Spleen (tissue), 11 donors: ENCODE results near the gene DOCK6. TPM values are rescaled to one million over a fixed set of nuclear protein-coding genes. Genes with fewer than 3 reads are reported as not detected.

Experiments
- DNase-seq: peaks from one replicate; pipeline ENCODE4 v3.0.0-alpha.2; 2020
- H3K27ac ChIP-seq, 8 donors: fragments of 200-600 bp; sonication (generic) in 7 of 8; 1 replicate in 4 of 8; 2 replicates in 4 of 8; pipeline versions ENCODE4 v1.5.0 to v1.8.0; 2016 to 2021; ENCODE audit warnings: inconsistent platforms in 4 of 8, mild to moderate bottlenecking in 4 of 8, moderate library complexity in 1 of 8
- H3K27me3 ChIP-seq, 7 donors: fragments of 200-600 bp; sonication (generic) in 6 of 7; replicated peaks in 1 of 7; 1 replicate in 4 of 7; 2 replicates in 3 of 7; pipeline versions ENCODE4 v1.5.0 to v1.8.0; 2016 to 2021; ENCODE audit warnings: inconsistent platforms in 3 of 7, mild to moderate bottlenecking in 1 of 7
- H3K36me3 ChIP-seq, 6 donors: fragments of 200-600 bp; sonication (generic) in 5 of 6; 1 replicate in 4 of 6; 2 replicates in 2 of 6; pipeline versions ENCODE4 v1.5.0 to v1.8.0; 2016 to 2021; ENCODE audit warnings: inconsistent platforms in 2 of 6
- H3K4me1 ChIP-seq, 6 donors: fragments of 200-600 bp; sonication (generic) in 5 of 6; 1 replicate in 3 of 6; 2 replicates in 3 of 6; pipeline versions ENCODE4 v1.5.0 to v1.8.0; 2016 to 2021; ENCODE audit warnings: inconsistent platforms in 3 of 6
- H3K4me3 ChIP-seq, 8 donors: fragments of 200-600 bp; sonication (generic) in 7 of 8; 1 replicate in 4 of 8; 2 replicates in 4 of 8; pipeline versions ENCODE4 v1.5.0 to v1.8.0; 2016 to 2021; ENCODE audit warnings: inconsistent platforms in 4 of 8, mild to moderate bottlenecking in 4 of 8, moderate library complexity in 2 of 8
- H3K9me3 ChIP-seq, 8 donors: fragments of 200-600 bp; sonication (generic) in 7 of 8; 1 replicate in 4 of 8; 2 replicates in 4 of 8; pipeline versions ENCODE4 v1.5.0 to v1.8.0; 2016 to 2021; ENCODE audit warnings: inconsistent platforms in 4 of 8
- CTCF ChIP-seq, 11 experiments: fragments of 200-600 bp in 7 of 11; fragments of 450-650 bp in 4 of 11; sonication (generic) in 4 of 11; IDR thresholded peaks in 8 of 11; conservative IDR thresholded peaks in 3 of 11; 1 replicate in 7 of 11; 2 replicates in 4 of 11; pipeline versions ENCODE4 v1.4.0 to v1.8.0; 2016 to 2021; ENCODE audit warnings: antibody characterized with exemption in 11 of 11, inconsistent platforms in 4 of 11, mild to moderate bottlenecking in 1 of 11
- POLR2A ChIP-seq, 3 donors: fragments of 450-650 bp; IDR thresholded peaks; one replicate each; pipeline ENCODE4 v1.5.1; 2017; ENCODE audit warnings: antibody characterized with exemption in 3 of 3, mild to moderate bottlenecking in 1 of 3
- POLR2AphosphoS5 ChIP-seq, 3 donors: sonication (generic); formaldehyde crosslinking; IDR thresholded peaks; one replicate each; pipeline ENCODE4 v1.5.1; 2017; ENCODE audit warnings: antibody characterized with exemption in 3 of 3
- WGBS, 5 donors: extraction: QIAGEN DNeasy Blood & Tissue Kit in 3 of 5; methylation state at CpG; one replicate each; pipeline versions ENCODE4 v1.1.5 to v1.1.7; 2013 to 2018; 5-methylcytosine and 5-hydroxymethylcytosine counted together
- intact Hi-C: fragments of 100-400 bp; cut with DNase I; formaldehyde crosslinking; loops from one replicate; pipeline ENCODE4 v1.15.0; 2023; ENCODE audit warnings: low total_unique reads
- polyA plus RNA-seq, 3 donors: library from polyadenylated mRNA; stranded (reverse); fragments of 200-250 nt; gene quantifications; one replicate each; pipeline ENCODE4 v1.2.1, GENCODE V29; 2013
- total RNA-seq, 7 donors: library from RNA; depleted of rRNA in 3 of 7; stranded (reverse); fragments of >200 nt in 3 of 7; fragmentation: NEBNext Ultra II Directional in 4 of 7; extraction: Animal tissue kit (Norgen Biotek cat#: 25700) in 4 of 7; gene quantifications; one replicate each; pipeline versions ENCODE4 v1.1.0 to v1.2.1, GENCODE V29; 2016 to 2021
- donor health status: healthy with polysubstance abuse.
- donor health status: DM: no; HTN: no; CAD: no; lungs with moderate emphysema.
- donor health status: DM: no; HTN: no; CAD: no.
- donor health status: Bipolar disorder and iron deficiency.
- donor health status: healthy.
- donor health status: DM: no; HTN: no; CAD: no.
- donor health status: DM: yes; HTN: yes; CAD: no.

DOCK6 gene
- total and polyA plus RNA-seq, 10 donors: 12.5 to 105 (median 47.7) TPM

GRCh38 chr19:11198769-11199424 lies 63.4 kb downstream of the DOCK6 start:
- peaks cover 12 to 60% (median 35%) of the 10 kb centered on the region in 6 donors for H3K4me1 ChIP-seq
- 68 to 83% (median 77%) methylated on average over 7 of the region's 7 CpGs for WGBS, 5 donors

GRCh38 chr19:11198175-11198534 lies 64.2 kb downstream of the DOCK6 start:
- peaks cover 0 to 28% (median 4%) of the 10 kb centered on the region in 7 donors for H3K27me3 ChIP-seq
- intact Hi-C loops: no loop called here

More at GRCh38 chr19:11198769-11199424, 63.4 kb downstream of the DOCK6 start:
- peaks cover 0 to 28% (median 4%) of the 10 kb centered on the region in 7 donors for H3K27me3 ChIP-seq
- no peaks in the 10 kb centered on the region for H3K9me3 ChIP-seq
- no peak for DNase-seq
- no peak overlapping the region for H3K4me3 ChIP-seq
- TF ChIP-seq CTCF (IDR thresholded peaks at IDR 0.05 in 8 of 11, conservative IDR thresholded peaks at IDR 0.05 in 3 of 11) (no peak), POLR2A (IDR thresholded peaks at IDR 0.05) (no peak), POLR2AphosphoS5 (IDR thresholded peaks at IDR 0.05) (no peak)
- intact Hi-C loops: no loop called here
- peak overlapping the region in 4 of 8 donors; percentile 9 to 85 (median 82) for H3K27ac ChIP-seq
- H3K36me3 ChIP-seq: peaks cover 0 to 38% (median 4%) of the 10 kb centered on the region in 6 donors

GRCh38 chr19:11197291-11198174 lies 64.8 kb downstream of the DOCK6 start, which contains the start of gene KANK2:
Gene KANK2 (minus strand): TSS chr19:11197545. CDS start chr19:11194511, 3,034 bp downstream.
- intact Hi-C loops: no loop called here
- no peaks in the 10 kb centered on the region for H3K9me3 ChIP-seq
- peaks cover 12 to 63% (median 34%) of the 10 kb centered on the region in 6 donors for H3K4me1 ChIP-seq
- peaks cover 0 to 50% (median 4%) of the 10 kb centered on the region in 6 donors for H3K36me3 ChIP-seq
- 0 to 4% (median 2%) methylated on average over 18 to 78 of the region's 78 CpGs for WGBS, 5 donors
- peak within 1 kb of the TSS; percentile 64 to 91 (median 70) for H3K4me3 ChIP-seq
- peak; percentile 53 to 79 (median 75) for TF ChIP-seq POLR2AphosphoS5 (IDR thresholded peaks at IDR 0.05)
- peak in 1 of 3 donors; percentile 5 for TF ChIP-seq POLR2A (IDR thresholded peaks at IDR 0.05)
- TF ChIP-seq CTCF (IDR thresholded peaks at IDR 0.05 in 8 of 11, conservative IDR thresholded peaks at IDR 0.05 in 3 of 11): peak in 4 of 11 experiments; percentile 2 to 31 (median 19)
- peak within 1 kb of the TSS in 7 of 8 donors; percentile 62 to 87 (median 82) for H3K27ac ChIP-seq
- DNase-seq: peak; percentile 92
- H3K27me3 ChIP-seq: peaks cover 0 to 28% (median 4%) of the 10 kb centered on the region in 7 donors

More at GRCh38 chr19:11198175-11198534, 64.2 kb downstream of the DOCK6 start:
- DNase-seq: no peak
- H3K4me1 ChIP-seq: peaks cover 12 to 60% (median 32%) of the 10 kb centered on the region in 6 donors
- H3K9me3 ChIP-seq: no peaks in the 10 kb centered on the region
- peaks cover 0 to 45% (median 4%) of the 10 kb centered on the region in 6 donors for H3K36me3 ChIP-seq
- TF ChIP-seq POLR2AphosphoS5 (IDR thresholded peaks at IDR 0.05) (no peak), POLR2A (IDR thresholded peaks at IDR 0.05) (no peak), CTCF (IDR thresholded peaks at IDR 0.05 in 8 of 11, conservative IDR thresholded peaks at IDR 0.05 in 3 of 11) (no peak)
- WGBS, 5 donors: 67 to 83% (median 77%) methylated on average over 7 of the region's 7 CpGs
- peak overlapping the region in 4 of 8 donors; percentile 71 to 91 (median 76) for H3K4me3 ChIP-seq
- H3K27ac ChIP-seq: peak overlapping the region in 7 of 8 donors; percentile 62 to 87 (median 82)
